Activated gamma-delta T cell treated with Interleukin-2 at 50 U/mL for 16 hours (primary cell): Measurements from ENCODE around the gene SGCA.
A peak's percentile ranks its signal among the peaks of the same experiment; 100 is the strongest.

Experiments used
- DNase-seq: peaks from one replicate; pipeline ENCODE4 v3.0.0-alpha.2; 2020

The SGCA gene

GRCh38 chr17:50149417-50150353 is 16.1 kb upstream of the SGCA start:
- peak; percentile 48 for DNase-seq

- DNase-seq: no peak
These were observed 15.3 kb upstream of the SGCA start, which contains the start of gene PPP1R9B for GRCh38 chr17:50150354-50151040. PPP1R9B (minus strand) TSS chr17:50150677; CDS start chr17:50150513, 164 bp downstream.

- DNase-seq: peak; percentile 84
These were observed 14.5 kb upstream of the SGCA start for GRCh38 chr17:50151041-50151936.

- peak; percentile 54 for DNase-seq
These were observed 13.8 kb upstream of the SGCA start for GRCh38 chr17:50151937-50152547.

- DNase-seq: no peak
These were observed 13.1 kb upstream of the SGCA start for GRCh38 chr17:50152736-50153135.

- DNase-seq: no peak
These were observed 11.9 kb upstream of the SGCA start for GRCh38 chr17:50153650-50154575.

- DNase-seq: no peak
These were observed 11.2 kb upstream of the SGCA start for GRCh38 chr17:50154604-50155003.

- no peak for DNase-seq
These were observed 10.5 kb upstream of the SGCA start for GRCh38 chr17:50155115-50155819.

- DNase-seq: no peak
These were observed 7.9 kb upstream of the SGCA start for GRCh38 chr17:50157891-50158290.

- DNase-seq: peak; percentile 92
These were observed 4.5 kb upstream of the SGCA start for GRCh38 chr17:50161023-50161910.

GRCh38 chr17:50161911-50162288 is 3.9 kb upstream of the SGCA start:
- DNase-seq: no peak

GRCh38 chr17:50162466-50163254 is 3.1 kb upstream of the SGCA start:
- no peak for DNase-seq

GRCh38 chr17:50163843-50164696 is 1.7 kb upstream of the SGCA start:
- DNase-seq: no peak

GRCh38 chr17:50164697-50164988 is 1.2 kb upstream of the SGCA start:
- DNase-seq: no peak

- DNase-seq: no peak
These were observed 739 bp upstream of the SGCA start for GRCh38 chr17:50165066-50165465.

- no peak for DNase-seq
These were observed 339 bp upstream of the SGCA start for GRCh38 chr17:50165466-50165865.

GRCh38 chr17:50166518-50167181 is 845 bp downstream of the SGCA start:
- DNase-seq: no peak
